Embryonic facial prominence (tissue), 1 donor: ENCODE data around the gene UGGT2.
"Not testable (repeated sequence)": the region's sequence is repeated elsewhere in the genome, so short reads cannot be mapped to it uniquely, and the experiment has no call there.

Source experiments
- DNase-seq: peaks from one replicate; pipeline ENCODE4 v3.0.0-alpha.2; 2016; ENCODE audit errors: extremely low spot score

Gene UGGT2

GRCh38 chr13:95793781-95794180, 259.4 kb downstream of the UGGT2 start:
- no peak for DNase-seq

GRCh38 chr13:95793018-95793555, 260.1 kb downstream of the UGGT2 start:
- no peak for DNase-seq

- no peak for DNase-seq
Measured at GRCh38 chr13:95791084-95791722, 262.0 kb downstream of the UGGT2 start.

- not testable (repeated sequence) for DNase-seq
Measured at GRCh38 chr13:95789315-95789714, 263.9 kb downstream of the UGGT2 start.

GRCh38 chr13:95788100-95788463, 265.1 kb downstream of the UGGT2 start:
- no peak for DNase-seq

GRCh38 chr13:95787356-95788099, 265.7 kb downstream of the UGGT2 start:
- no peak for DNase-seq

- no peak for DNase-seq
Measured at GRCh38 chr13:95784900-95785290, 268.3 kb downstream of the UGGT2 start.

- no peak for DNase-seq
Measured at GRCh38 chr13:95784161-95784899, 268.9 kb downstream of the UGGT2 start.

GRCh38 chr13:95783747-95784146, 269.5 kb downstream of the UGGT2 start:
- DNase-seq = no peak

GRCh38 chr13:95781940-95782339, 271.3 kb downstream of the UGGT2 start:
- not testable (repeated sequence) for DNase-seq

GRCh38 chr13:95781016-95781415, 272.2 kb downstream of the UGGT2 start:
- no peak for DNase-seq

- no peak for DNase-seq
Measured at GRCh38 chr13:95779522-95779921, 273.7 kb downstream of the UGGT2 start.

- DNase-seq = no peak
Measured at GRCh38 chr13:95771905-95772304, 281.3 kb downstream of the UGGT2 start.

GRCh38 chr13:95763601-95764000, 289.6 kb downstream of the UGGT2 start:
- DNase-seq = no peak

- DNase-seq = not testable (repeated sequence)
Measured at GRCh38 chr13:95762626-95763025, 290.6 kb downstream of the UGGT2 start.

GRCh38 chr13:95756072-95756471, 297.1 kb downstream of the UGGT2 start:
- no peak for DNase-seq

- no peak for DNase-seq
Measured at GRCh38 chr13:95754069-95754468, 299.1 kb downstream of the UGGT2 start.

- DNase-seq = no peak
Measured at GRCh38 chr13:95752677-95753076, 300.5 kb downstream of the UGGT2 start.
